Neutrophil (primary cell): Measurements from ENCODE around the gene STK25.
A peak's percentile ranks its signal among the peaks of the same experiment; 100 is the strongest.

Source experiments
- H3K27ac ChIP-seq: fragments of 200-600 bp; sonication (generic); 2 replicates; pipeline ENCODE4 v1.5.1; 2016; ENCODE audit warnings: mild to moderate bottlenecking, moderate library complexity
- H3K27me3 ChIP-seq: fragments of 200-600 bp; sonication (generic); 2 replicates; pipeline ENCODE4 v1.6.0; 2016; ENCODE audit warnings: mild to moderate bottlenecking
- H3K36me3 ChIP-seq: fragments of 200-600 bp; sonication (generic); 2 replicates; pipeline ENCODE4 v1.5.1; 2017
- H3K4me1 ChIP-seq, 2 experiments: fragments of 200-600 bp in 1 of 2; sonication (generic) in 1 of 2; 1 replicate in 1 of 2; 2 replicates in 1 of 2; pipeline versions ENCODE4 v1.5.1 to v1.6.1; 2013 to 2016; ENCODE audit warnings: low read depth in 1 of 2, low read length in 1 of 2, mild to moderate bottlenecking in 1 of 2, moderate library complexity in 1 of 2; ENCODE audit not compliant: control insufficient read depth in 1 of 2, insufficient read depth in 1 of 2
- H3K4me3 ChIP-seq, 2 experiments: fragments of 200-600 bp in 1 of 2; sonication (generic) in 1 of 2; 1 replicate in 1 of 2; 2 replicates in 1 of 2; pipeline ENCODE4 v1.5.1; 2013 to 2016; ENCODE audit warnings: low read depth in 1 of 2, low read length in 1 of 2, mild to moderate bottlenecking in 1 of 2, moderate library complexity in 1 of 2
- H3K9me3 ChIP-seq: fragments of 200-600 bp; sonication (generic); 2 replicates; pipeline ENCODE4 v1.5.1; 2016
- TF ChIP-seq, protein P1 (sequence below): fragments of 200-600 bp; sonication (generic); IDR thresholded peaks from 2 replicates; pipeline ENCODE4 v1.5.1; 2016; ENCODE audit warnings: antibody characterized with exemption

STK25 gene

GRCh38 chr2:241508240-241509154 lies at the start of gene STK25:
TSS of gene STK25 (minus strand) at chr2:241508584. CDS start at chr2:241508035, 549 bp downstream.
- H3K4me3 ChIP-seq, result peak within 1 kb of the TSS; percentile 76 to 82
- H3K36me3 ChIP-seq, result no peaks in the 10 kb centered on the region
- peaks cover 15 to 16% of the 10 kb centered on the region in 2 experiments for H3K4me1 ChIP-seq
- H3K27me3 ChIP-seq, result peaks cover 67% of the 10 kb centered on the region
- TF ChIP-seq, protein P1, sequence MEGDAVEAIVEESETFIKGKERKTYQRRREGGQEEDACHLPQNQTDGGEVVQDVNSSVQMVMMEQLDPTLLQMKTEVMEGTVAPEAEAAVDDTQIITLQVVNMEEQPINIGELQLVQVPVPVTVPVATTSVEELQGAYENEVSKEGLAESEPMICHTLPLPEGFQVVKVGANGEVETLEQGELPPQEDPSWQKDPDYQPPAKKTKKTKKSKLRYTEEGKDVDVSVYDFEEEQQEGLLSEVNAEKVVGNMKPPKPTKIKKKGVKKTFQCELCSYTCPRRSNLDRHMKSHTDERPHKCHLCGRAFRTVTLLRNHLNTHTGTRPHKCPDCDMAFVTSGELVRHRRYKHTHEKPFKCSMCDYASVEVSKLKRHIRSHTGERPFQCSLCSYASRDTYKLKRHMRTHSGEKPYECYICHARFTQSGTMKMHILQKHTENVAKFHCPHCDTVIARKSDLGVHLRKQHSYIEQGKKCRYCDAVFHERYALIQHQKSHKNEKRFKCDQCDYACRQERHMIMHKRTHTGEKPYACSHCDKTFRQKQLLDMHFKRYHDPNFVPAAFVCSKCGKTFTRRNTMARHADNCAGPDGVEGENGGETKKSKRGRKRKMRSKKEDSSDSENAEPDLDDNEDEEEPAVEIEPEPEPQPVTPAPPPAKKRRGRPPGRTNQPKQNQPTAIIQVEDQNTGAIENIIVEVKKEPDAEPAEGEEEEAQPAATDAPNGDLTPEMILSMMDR, result no peak
- no peaks in the 10 kb centered on the region for H3K9me3 ChIP-seq
- peak within 1 kb of the TSS; percentile 21 for H3K27ac ChIP-seq

DNA sequence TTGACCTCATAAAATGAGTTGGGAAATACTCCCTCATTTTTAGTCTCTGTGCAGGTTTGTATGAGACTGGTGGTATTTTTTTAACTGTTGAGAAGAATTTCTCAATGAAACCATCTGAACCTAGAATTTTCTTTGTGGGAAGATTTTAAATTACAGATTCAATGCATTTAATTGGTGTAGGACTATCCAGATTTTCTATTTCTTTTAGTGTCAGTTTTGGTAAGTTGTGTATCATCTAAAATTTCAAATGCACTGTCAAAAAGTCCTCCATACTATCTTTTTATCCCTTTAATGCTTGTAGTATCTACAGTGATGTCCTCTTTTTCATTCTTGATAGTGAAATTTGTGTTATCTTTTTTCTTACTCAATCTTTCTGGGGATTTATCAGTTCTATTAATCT lies 48.4 kb upstream of the STK25 start:
- peaks cover 97% of the 10 kb centered on the region for H3K27me3 ChIP-seq
- TF ChIP-seq, protein P1, result no peak
- no peaks in the 10 kb centered on the region for H3K9me3 ChIP-seq
- no peak overlapping the region for H3K27ac ChIP-seq
- H3K4me3 ChIP-seq, result no peak overlapping the region
- no peaks in the 10 kb centered on the region for H3K36me3 ChIP-seq
- peaks cover 7% of the 10 kb centered on the region in 2 experiments for H3K4me1 ChIP-seq

GRCh38 chr2:241555711-241556110 lies 47.3 kb upstream of the STK25 start:
- Histone ChIP-seq H3K36me3 (no peaks in the 10 kb centered on the region), H3K27me3 (peaks cover 100% of the 10 kb centered on the region), H3K4me1 (peaks cover 7% of the 10 kb centered on the region in 2 experiments), H3K4me3 (no peak overlapping the region), H3K9me3 (no peaks in the 10 kb centered on the region), H3K27ac (no peak overlapping the region)
- TF ChIP-seq, protein P1, result no peak

DNA sequence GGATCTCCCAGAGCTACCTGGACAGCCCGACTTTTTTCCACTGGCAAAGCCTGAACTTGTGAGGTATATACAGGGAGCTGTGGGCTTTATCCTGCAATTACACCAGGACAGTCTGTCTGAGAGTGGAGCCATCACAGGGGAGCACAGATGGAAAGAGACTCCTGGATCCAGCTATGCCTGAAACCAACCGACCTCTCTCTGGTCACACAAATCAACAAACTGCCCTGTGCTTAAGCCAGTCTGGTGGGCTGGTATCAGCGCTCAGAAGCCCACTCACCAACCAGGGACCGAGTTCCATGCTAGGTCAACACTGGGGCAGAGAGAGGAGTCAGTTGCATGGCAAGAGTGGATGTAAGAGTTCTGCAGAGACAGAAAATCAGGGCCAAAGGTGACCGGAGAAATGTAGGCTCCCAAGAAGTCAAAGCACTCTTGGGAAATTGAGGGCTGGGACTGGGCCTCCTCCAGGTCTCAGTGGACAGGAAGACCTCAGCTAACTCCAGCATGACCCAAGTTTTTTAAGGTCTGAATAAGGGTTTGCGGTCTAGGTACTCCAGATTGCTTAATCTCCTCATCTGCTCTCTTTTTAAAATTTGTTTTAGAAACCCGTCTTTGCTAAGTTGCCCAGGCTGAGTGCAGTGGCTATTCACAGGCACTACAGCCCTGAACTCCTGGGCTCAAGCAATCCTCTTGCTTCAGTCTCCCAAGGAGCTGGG lies 46.4 kb upstream of the STK25 start:
- Histone ChIP-seq H3K27me3 (peaks cover 97% of the 10 kb centered on the region), H3K36me3 (no peaks in the 10 kb centered on the region), H3K4me1 (peaks cover 7% of the 10 kb centered on the region in 2 experiments), H3K9me3 (no peaks in the 10 kb centered on the region), H3K4me3 (no peak overlapping the region), H3K27ac (no peak overlapping the region)
- TF ChIP-seq, protein P1, result no peak

GRCh38 chr2:241553981-241554380 lies 45.6 kb upstream of the STK25 start:
- Histone ChIP-seq H3K9me3 (no peaks in the 10 kb centered on the region), H3K36me3 (no peaks in the 10 kb centered on the region), H3K4me3 (no peak overlapping the region), H3K27ac (no peak overlapping the region), H3K4me1 (peaks cover 0 to 4% of the 10 kb centered on the region in 2 experiments), H3K27me3 (peaks cover 93% of the 10 kb centered on the region)
- TF ChIP-seq, protein P1, result no peak
